NCI-H345 treated with DMSO at 0.1 percent for 48 hours (cell line): Measurements from ENCODE around the gene CD40.

Experiments used
- DNase-seq: peaks from one replicate; lab custom pipeline; 2025; ENCODE audit not compliant: unreplicated experiment; lab: John Stamatoyannopoulos, UW

CD40 gene

GRCh38 chr20:46171476-46171875 is 53.4 kb downstream of the CD40 start:
- DNase-seq, result no peak

GRCh38 chr20:46171909-46172308 is 53.8 kb downstream of the CD40 start:
- no peak for DNase-seq

- no peak for DNase-seq
Measured at GRCh38 chr20:46172455-46172854, 54.3 kb downstream of the CD40 start.

- DNase-seq, result no peak
Measured at GRCh38 chr20:46172961-46173536, 54.9 kb downstream of the CD40 start.

- DNase-seq, result no peak
Measured at GRCh38 chr20:46173652-46174468, 55.7 kb downstream of the CD40 start.

GRCh38 chr20:46174469-46175126 is 56.5 kb downstream of the CD40 start:
- DNase-seq, result no peak

GRCh38 chr20:46175127-46175494 is 57.0 kb downstream of the CD40 start:
- DNase-seq, result no peak

- DNase-seq, result peak; percentile 46
Measured at GRCh38 chr20:46176739-46177378, 58.7 kb downstream of the CD40 start.

- no peak for DNase-seq
Measured at GRCh38 chr20:46177768-46178167, 59.7 kb downstream of the CD40 start.

GRCh38 chr20:46178891-46179290 is 60.8 kb downstream of the CD40 start:
- no peak for DNase-seq
